Measurements from ENCODE around the gene RHBDD3.
"Not testable (repeated sequence)": the region's sequence is repeated elsewhere in the genome, so short reads cannot be mapped to it uniquely, and the experiment has no call there.

Gene RHBDD3

GRCh38 chr22:29247891-29248290 is 19.9 kb downstream of the RHBDD3 start:
- not testable (repeated sequence) for DNase-seq, ATAC-seq

GRCh38 chr22:29245626-29246385 is 22.0 kb downstream of the RHBDD3 start:
- peak; percentile 94 for ATAC-seq

GRCh38 chr22:29244785-29245625 is 22.8 kb downstream of the RHBDD3 start:
- no peak for ATAC-seq

More at GRCh38 chr22:29245626-29246385, 22.0 kb downstream of the RHBDD3 start:
- DNase-seq, result peak; percentile 74

GRCh38 chr22:29243874-29244446 is 23.8 kb downstream of the RHBDD3 start:
- ATAC-seq (no peak), DNase-seq (no peak)

More at GRCh38 chr22:29244785-29245625, 22.8 kb downstream of the RHBDD3 start:
- DNase-seq, result no peak

- DNase-seq, result not testable (repeated sequence)
Observed at GRCh38 chr22:29240481-29240880, 27.3 kb downstream of the RHBDD3 start.

GRCh38 chr22:29233277-29233877 is 34.4 kb downstream of the RHBDD3 start:
- DNase-seq (no peak), ATAC-seq (no peak)

More at GRCh38 chr22:29240481-29240880, 27.3 kb downstream of the RHBDD3 start:
- ATAC-seq, result not testable (repeated sequence)

GRCh38 chr22:29231971-29232959 is 35.5 kb downstream of the RHBDD3 start:
- ATAC-seq (no peak), DNase-seq (no peak)

- DNase-seq (no peak), ATAC-seq (no peak)
Observed at GRCh38 chr22:29230972-29231875, 36.6 kb downstream of the RHBDD3 start.

- peak; percentile 5 for ATAC-seq
- no peak for DNase-seq
Observed at GRCh38 chr22:29226351-29226981, 41.3 kb downstream of the RHBDD3 start.

GRCh38 chr22:29225422-29226090 is 42.2 kb downstream of the RHBDD3 start:
- DNase-seq (no peak), ATAC-seq (no peak)

GRCh38 chr22:29224859-29225410 is 42.8 kb downstream of the RHBDD3 start:
- DNase-seq (no peak), ATAC-seq (no peak)

- ATAC-seq, result no peak
- DNase-seq, result no peak
Observed at GRCh38 chr22:29224121-29224858, 43.5 kb downstream of the RHBDD3 start.

- DNase-seq (no peak), ATAC-seq (no peak)
Observed at GRCh38 chr22:29219881-29220670, 47.7 kb downstream of the RHBDD3 start.

GRCh38 chr22:29219409-29219782 is 48.4 kb downstream of the RHBDD3 start:
- not testable (repeated sequence) for DNase-seq, ATAC-seq

GRCh38 chr22:29218758-29219408 is 48.9 kb downstream of the RHBDD3 start:
- ATAC-seq (no peak), DNase-seq (no peak)
